Epidermal melanocyte (primary cell): ENCODE data around the gene TYRP1.

Experiments
- DNase-seq: peaks from one replicate; pipeline ENCODE4 v3.0.0; 2011; ENCODE audit warnings: low spot score; ENCODE audit not compliant: insufficient read length

TYRP1 gene

GRCh38 chr9:12697719-12698118 is 4.5 kb downstream of the TYRP1 start:
- DNase-seq, result no peak

- DNase-seq, result no peak
These were observed 5.1 kb downstream of the TYRP1 start for GRCh38 chr9:12698266-12698665.

- DNase-seq, result no peak
These were observed 5.8 kb downstream of the TYRP1 start for GRCh38 chr9:12698986-12699385.

GRCh38 chr9:12699529-12699928 is 6.3 kb downstream of the TYRP1 start:
- DNase-seq, result no peak

- no peak for DNase-seq
These were observed 7.9 kb downstream of the TYRP1 start for GRCh38 chr9:12701126-12701525.

GRCh38 chr9:12702160-12702758 is 9.1 kb downstream of the TYRP1 start:
- no peak for DNase-seq

GRCh38 chr9:12703996-12704395 is 10.8 kb downstream of the TYRP1 start:
- no peak for DNase-seq

GRCh38 chr9:12705738-12706391 is 12.7 kb downstream of the TYRP1 start:
- no peak for DNase-seq

GRCh38 chr9:12708562-12709298 is 15.5 kb downstream of the TYRP1 start:
- no peak for DNase-seq

GRCh38 chr9:12712532-12712931 is 19.3 kb downstream of the TYRP1 start:
- DNase-seq, result no peak

- no peak for DNase-seq
These were observed 22.1 kb downstream of the TYRP1 start for GRCh38 chr9:12715268-12715667.

GRCh38 chr9:12716823-12717600 is 23.8 kb downstream of the TYRP1 start:
- no peak for DNase-seq

- DNase-seq, result no peak
These were observed 24.7 kb downstream of the TYRP1 start for GRCh38 chr9:12717907-12718306.

GRCh38 chr9:12718482-12719026 is 25.4 kb downstream of the TYRP1 start:
- DNase-seq, result no peak

- DNase-seq, result no peak
These were observed 26.2 kb downstream of the TYRP1 start for GRCh38 chr9:12719431-12719830.

GRCh38 chr9:12720551-12720950 is 27.4 kb downstream of the TYRP1 start:
- no peak for DNase-seq

GRCh38 chr9:12722131-12722530 is 28.9 kb downstream of the TYRP1 start:
- DNase-seq, result no peak

- DNase-seq, result no peak
These were observed 30.3 kb downstream of the TYRP1 start for GRCh38 chr9:12723409-12724028.

GRCh38 chr9:12726795-12727194 is 33.6 kb downstream of the TYRP1 start:
- DNase-seq, result no peak

- no peak for DNase-seq
These were observed 37.0 kb downstream of the TYRP1 start for GRCh38 chr9:12730198-12730597.

- no peak for DNase-seq
These were observed 37.7 kb downstream of the TYRP1 start for GRCh38 chr9:12730927-12731326.
